Tibial nerve (tissue), 3 donors: ENCODE results near the gene FAM50B.

ENCODE experiments used
- CTCF ChIP-seq, 5 experiments: fragments of 200-600 bp in 3 of 5; fragments of 450-650 bp in 2 of 5; sonication (generic) in 3 of 5; IDR thresholded peaks; one replicate each; pipeline ENCODE4 v1.5.1; 2016 to 2019; ENCODE audit warnings: antibody characterized with exemption in 5 of 5, mild to moderate bottlenecking in 3 of 5, moderate library complexity in 2 of 5
- POLR2A ChIP-seq, 2 donors: fragments of 450-650 bp; IDR thresholded peaks; one replicate each; pipeline ENCODE4 v1.6.1; 2017; ENCODE audit warnings: antibody characterized with exemption in 2 of 2, mild to moderate bottlenecking in 2 of 2, moderate library complexity in 2 of 2

- TF ChIP-seq POLR2A (IDR thresholded peaks at IDR 0.05), result no peak
- no peak for TF ChIP-seq CTCF (IDR thresholded peaks at IDR 0.05)
These were observed 32.7 kb downstream of the FAM50B start for GRCh38 chr6:3881711-3882421.
